NCI-H1930 (cell line): ENCODE data around the gene DCAF10.
A peak's percentile ranks its signal among the peaks of the same experiment; 100 is the strongest.
"Not testable (repeated sequence)": the region's sequence is repeated elsewhere in the genome, so short reads cannot be mapped to it uniquely, and the experiment has no call there.

Experiments
- DNase-seq, 2 experiments: peaks; one replicate each; lab custom pipeline; 2025; lab: John Stamatoyannopoulos, UW

Gene DCAF10

DNA sequence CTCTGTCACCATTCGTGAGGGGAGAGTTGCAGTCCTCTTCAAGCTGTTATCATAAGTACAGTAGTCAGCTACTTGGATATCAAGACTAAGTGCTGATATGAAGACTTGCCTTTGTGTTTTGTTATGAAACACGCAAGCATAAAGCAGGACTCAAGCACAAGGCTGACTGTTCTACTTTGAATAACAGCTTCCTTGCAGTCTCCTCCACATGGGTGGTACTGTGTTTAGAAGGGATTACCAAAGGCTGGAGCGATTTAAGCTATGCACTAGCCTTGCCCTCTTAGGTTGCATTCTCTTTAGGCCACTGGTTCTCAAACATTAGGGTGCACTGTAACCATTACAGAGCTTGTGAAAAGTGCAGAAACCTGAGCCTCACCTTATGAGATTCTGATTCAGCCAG lies 61.9 kb downstream of the DCAF10 start:
- DNase-seq, result no peak

DNA sequence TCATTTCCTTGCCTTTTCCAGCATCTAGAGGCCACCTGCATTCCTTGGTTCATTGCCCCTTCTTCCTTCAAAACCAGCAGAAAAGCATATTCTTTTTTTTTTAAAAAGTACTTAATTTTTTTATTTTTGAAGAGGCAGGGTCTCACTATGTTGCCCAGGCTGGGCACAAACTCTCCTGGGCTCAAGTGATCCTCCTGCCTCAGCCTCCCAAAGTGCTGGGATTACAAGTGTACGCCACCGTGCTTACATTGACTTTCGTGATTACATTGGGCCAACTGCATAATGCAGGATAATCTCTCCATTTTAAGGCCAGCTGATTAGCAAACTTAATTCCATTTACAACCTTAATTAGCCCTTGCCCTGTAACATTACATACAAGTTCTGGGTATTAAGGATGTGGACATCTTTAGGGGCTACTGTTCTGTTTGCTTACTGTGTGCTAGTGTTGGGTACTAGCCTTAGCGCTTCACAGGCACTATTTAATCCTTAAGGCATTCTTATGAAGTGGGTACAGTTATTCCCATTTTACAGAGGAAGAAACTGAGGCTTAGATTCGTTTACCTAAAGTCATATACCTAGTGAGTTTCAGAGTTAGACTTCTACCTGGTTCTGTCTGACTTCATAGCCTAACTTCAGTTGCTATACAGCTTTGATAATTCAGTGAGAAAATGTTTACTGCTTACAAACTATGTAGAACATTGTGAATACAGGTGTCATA lies 69.6 kb downstream of the DCAF10 start:
- DNase-seq, result no peak

DNA sequence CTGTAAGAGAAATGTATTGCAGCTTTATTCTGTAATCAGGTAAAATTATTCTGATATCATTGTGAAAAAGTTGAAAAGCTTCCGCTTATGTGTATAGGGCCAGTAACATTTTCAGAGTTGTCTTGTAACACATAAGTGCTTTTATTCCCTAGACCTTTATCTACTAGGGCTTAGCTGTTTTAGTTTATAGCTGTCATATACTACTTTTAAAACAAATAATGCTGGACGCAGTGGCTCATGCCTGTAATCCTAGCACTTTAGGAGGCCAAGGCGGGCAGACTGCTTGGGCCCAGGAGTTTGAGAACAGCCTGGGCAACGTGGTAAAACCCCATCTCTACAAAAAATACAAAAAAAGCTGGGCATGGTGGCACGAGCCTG lies 70.2 kb downstream of the DCAF10 start:
- no peak for DNase-seq

DNA sequence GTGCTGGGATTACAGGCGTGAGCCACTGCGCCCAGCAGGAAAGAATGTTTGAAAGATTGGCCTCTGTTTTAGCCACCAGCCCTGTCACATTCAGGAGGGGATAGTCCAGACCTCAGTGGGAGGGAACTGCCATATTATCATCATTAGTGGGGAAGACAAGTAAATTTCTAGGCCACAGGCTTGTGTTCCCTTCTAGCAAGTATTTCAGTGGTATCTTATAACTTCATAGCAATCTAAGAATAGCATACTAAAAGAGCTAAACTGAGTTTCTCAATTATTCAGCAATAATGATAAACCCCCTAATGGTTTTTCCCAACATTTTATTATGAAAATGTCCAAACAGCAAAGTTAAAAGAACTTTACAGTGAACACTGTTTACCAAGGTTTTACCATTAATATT lies 73.4 kb downstream of the DCAF10 start:
- DNase-seq, result no peak

DNA sequence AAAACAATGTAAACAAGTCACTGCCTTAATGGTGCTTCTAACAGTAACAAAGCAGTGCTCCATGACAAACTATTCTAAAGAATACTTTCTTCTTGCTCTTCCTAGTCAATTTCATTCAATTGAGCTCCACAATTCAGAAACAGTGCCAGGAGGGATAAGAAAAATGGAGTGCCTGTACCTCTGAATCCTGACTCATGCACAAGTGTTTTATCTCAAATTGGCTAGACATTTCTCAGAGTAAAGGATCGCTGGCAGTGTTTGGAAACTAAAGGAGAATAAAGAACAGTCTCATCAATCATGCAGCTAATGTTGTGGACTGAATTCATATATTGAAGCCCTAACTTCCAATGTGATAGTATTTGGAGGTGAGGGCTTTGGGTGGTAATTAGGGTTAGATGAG lies 75.8 kb downstream of the DCAF10 start:
- no peak for DNase-seq

DNA sequence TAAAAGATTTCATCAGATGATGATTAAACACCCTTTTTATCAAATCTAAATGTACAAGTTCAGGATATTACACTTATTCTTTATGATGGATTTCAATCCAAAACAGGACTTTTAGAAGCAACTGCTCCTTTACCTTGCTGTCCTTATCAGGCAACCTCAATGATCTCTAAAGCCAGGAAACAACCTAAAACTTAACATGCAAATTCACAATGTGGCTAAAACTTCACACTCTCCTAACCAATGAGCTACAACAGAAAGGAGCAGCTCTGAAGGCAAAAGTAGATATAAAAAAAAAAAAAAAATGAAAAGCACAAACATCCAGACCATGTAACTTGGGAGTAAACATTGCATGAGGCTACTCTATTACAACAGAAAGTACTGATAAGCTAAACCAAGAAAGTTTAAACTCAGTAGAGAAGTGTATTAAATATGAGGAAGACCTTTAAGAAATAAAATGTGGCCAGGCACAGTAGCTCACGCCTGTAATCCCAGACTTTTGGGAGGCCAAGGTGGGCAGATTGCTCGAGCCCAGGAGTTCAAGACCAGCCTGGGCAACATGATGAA lies 80.4 kb downstream of the DCAF10 start:
- no peak for DNase-seq

DNA sequence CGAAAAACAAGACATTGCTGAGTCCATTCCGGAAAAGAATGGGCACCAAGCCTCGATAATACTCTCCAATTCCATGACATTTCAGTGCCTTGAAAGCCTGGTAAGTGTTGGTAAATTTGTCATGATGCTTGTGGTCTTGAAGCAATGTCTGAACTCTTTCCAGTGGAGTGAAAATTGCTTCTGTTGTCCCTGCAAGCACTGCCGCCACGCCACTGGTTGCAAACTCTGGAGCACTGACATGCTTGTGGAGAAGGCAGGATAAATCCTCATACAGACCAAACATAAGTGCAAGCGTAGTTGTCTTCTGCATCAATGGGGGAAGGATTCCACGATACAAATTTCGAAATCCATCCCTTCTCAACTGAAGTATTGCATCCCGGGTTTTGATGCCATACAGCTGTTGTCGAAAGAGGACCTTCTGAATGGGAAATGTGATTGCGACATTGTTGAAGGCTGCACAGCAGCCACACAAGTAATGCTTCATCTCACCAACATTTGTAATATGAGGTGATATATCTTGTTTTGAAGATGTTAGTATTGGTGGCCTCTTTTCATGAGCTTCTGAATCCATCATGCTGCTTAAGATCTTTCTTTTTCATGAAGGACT lies 87.5 kb downstream of the DCAF10 start:
- DNase-seq, result not testable (repeated sequence)

DNA sequence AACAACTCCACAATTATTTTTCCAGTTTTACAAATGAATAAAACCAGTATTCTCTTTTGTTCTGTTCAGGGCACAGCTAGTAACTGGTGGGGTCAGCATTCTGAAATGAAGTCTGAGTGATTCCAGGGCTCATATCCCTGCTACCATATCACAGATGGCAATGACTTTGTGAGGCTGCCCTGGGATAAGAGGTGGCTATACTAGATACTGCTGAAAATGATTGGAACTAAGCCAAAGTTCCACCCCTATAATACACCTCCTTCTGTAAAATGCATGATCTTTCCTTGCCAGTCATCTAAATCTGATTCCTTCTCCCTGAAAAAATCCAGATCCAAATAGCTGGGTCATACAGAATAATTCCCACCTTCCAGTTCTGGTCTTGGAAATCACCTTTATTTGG lies 88.9 kb downstream of the DCAF10 start:
- DNase-seq, result no peak

DNA sequence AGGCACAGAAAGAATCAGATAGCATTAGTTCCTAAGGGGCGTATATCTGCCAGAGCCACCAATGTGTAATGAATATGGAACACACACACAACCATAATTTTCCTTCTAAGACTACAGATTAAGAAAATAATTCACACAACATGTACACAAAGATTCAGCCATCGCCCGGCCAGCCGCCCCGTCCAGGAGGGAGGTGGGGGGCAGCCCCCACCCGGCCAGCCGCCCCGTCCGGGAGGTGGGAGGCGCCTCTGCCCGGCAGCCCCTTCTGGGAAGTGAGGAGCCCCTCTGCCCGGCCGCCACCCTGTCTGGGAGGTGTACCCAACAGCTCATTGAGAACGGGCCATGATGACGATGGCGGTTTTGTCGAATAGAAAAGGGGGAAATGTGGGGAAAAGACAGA lies 90.4 kb downstream of the DCAF10 start:
- DNase-seq, result not testable (repeated sequence)

DNA sequence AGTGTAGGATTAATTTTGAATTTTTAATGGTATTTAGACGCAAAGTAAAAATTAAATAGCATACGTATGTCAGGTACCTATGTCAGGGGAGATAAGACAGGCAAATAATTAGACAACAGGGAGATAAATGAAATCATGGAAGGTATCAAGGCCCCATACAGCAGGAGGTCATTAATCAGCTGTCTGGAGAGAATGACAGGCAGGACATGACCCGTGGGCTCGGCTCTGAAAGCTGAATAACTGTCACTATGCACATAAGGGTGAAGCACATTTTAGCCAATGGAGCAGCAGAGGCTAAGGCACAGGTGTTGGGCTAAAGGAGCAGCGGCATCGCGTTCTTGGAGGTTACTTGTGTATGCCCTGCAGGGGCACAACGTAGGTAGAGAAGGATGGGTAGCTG lies 91.5 kb downstream of the DCAF10 start:
- no peak for DNase-seq

DNA sequence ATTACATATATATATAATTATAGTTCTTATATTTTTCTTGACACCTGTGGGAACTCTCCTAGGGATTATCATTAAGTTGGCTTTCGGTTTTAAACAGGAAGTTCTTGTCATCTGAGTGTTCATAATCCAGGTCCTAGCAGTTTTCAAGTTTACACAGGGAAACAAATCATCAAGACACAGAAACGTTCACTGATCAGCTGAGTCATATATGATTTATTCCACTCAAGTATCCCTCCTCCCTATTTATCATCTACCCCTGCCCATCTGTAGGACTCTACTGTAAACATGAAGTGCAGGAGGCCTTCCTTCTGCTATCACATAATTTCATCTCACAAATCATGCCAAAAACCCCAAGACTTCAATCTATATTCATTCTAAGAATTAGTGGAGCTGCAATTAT lies 97.1 kb downstream of the DCAF10 start:
- no peak for DNase-seq

DNA sequence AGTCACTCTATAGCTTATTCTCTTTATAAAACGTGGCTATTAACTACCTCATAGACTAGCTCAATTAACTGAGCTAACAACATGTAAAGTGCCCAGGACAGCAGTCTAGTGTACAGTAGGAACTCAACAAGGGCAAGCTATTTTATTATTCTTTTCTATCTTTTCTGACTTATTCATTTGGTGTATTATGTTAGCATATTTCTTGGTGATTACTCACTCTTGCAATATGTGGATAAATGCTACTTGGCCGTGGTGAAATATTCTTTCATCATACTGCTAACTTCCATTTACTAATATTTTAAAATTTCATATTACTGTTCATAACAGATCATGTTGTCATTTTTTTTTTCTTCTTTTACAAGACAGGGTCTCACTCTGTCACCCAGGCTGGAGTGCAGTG lies 98.4 kb downstream of the DCAF10 start:
- no peak for DNase-seq

DNA sequence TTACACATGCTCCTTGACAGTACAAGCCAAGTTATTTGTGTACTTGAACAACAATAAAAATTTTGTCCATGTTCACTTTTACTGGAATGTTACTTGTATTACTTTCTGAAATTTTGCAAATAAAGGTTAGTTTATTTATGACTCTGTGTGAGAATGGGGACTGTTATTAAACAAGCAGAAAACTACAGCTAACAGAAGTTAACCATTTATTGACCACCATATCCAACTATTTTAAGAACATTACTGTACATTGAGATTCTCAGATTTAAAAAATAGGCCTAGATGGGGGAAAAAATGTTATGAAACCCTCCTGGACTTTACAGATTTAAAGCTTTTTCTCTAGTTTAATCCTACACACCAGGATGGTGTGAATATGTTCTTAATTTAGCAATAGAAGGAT lies 101.5 kb downstream of the DCAF10 start:
- no peak for DNase-seq

DNA sequence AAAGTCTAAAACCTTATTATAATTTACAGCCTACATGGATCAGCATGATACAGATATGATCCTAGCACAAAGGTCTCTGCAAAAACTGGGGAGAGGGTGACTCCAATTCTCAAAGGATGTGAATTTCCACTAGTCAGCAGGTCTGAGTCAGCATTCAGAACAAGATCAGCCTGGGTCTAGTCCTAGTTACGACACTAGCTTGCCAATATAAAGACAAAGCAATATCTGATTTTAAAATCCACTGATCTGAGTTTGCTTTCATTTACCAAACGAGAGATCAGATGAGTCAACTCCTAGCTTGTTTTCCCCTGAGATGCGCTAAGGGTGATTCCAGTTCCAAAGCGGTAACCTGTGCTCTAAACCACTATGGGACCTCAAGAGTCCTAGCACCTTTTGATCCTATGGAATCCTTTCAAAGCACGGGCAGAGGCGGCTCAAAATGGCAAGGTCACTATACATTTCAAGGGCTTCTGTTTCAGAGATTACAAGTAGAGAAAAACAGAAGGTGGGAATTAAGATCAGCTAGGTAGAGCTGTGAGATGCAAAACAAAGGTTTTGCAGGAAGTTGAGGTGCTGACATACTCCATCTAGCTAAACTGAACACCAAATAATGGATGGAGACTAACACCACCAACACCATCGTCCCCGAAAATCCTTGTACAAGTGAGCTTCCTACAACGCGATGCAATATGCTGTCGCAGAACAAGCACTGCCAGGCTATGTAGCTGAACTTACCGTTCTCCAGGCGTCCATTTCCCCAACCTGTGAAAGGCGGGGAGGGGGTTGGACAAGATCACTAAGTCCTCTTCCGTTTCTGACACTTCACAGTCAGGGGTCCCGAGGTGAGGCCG lies 102.4 kb downstream of the DCAF10 start:
- no peak for DNase-seq

DNA sequence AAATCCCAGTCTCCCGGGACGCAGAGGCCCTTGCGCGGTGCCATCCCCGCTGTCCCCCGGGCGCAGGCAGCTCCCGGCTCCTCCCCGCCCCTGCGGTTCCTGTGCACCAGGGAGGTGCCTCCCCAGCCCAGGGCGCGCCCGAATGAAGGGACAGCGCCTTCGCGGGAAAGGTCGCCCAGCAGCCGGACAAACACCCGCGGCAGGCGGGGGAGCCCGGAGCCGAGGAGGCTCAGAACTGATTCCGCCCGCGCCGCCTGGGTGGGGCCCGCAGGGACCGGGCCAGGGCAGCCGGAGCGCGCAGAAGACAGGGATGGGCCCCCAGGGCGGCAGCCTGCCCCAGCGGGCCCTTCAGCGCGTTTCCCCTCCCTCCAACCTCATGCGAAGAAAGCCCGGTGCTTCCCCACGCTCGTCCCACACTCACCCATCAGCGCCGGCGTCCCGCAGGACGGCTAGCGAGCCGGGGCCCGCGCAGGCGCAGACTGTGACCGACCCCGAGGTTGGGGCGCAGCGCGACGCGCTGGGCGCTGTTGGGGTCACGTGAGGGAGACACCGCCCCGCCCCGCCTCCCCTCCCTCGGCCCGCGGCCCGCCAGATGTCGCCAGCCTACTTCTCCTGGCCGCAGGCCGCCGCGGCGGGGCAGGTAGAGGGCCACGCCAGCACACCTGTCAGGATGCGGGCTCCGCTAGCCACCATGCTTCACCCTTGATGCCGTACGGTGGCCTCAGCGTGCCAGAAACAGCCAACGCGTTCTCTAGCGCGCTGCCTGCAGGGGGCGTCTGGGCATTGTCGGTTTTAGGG lies 103.2 kb downstream of the DCAF10 start, which contains the start of gene SLC25A51:
SLC25A51 (minus strand) TSS at position 481 of the 798 bp plus-strand sequence. CDS start 15,577 bp downstream, outside the sequence.
- DNase-seq, result peak; percentile 91 to 99

DNA sequence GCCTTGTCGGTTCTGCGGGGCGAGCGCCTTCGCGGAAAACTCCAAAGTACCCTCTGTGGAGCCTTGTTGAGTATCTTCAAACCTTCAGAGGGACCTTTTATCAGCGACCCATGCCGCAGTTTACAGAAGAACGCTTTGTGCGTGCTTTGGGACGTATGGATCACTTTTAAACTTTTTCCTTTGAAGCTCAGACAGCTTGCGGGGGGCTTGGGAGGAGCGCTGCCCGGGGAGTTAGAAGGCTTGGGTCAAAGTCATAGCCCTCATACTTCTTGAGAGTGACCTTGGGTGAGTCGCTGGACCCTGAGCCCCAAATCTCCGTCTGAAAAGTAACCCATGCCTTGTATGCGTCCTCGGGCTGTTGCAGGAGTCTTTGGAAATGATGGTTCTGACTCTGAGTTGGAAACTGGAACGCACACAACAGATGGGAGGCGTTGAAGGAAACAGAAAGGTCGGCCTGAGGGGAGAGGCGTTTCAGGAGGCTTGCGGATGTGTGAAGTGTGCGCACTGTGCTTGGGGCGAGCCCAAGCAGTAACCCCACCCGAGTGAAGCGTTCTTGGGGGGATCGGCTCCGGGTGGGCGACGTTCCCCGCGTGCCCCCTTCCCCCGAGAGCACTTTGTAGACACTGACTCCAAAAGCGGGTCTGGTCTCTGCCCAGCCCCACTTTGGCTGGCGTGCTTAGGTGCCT lies 104.0 kb downstream of the DCAF10 start:
- DNase-seq, result no peak

DNA sequence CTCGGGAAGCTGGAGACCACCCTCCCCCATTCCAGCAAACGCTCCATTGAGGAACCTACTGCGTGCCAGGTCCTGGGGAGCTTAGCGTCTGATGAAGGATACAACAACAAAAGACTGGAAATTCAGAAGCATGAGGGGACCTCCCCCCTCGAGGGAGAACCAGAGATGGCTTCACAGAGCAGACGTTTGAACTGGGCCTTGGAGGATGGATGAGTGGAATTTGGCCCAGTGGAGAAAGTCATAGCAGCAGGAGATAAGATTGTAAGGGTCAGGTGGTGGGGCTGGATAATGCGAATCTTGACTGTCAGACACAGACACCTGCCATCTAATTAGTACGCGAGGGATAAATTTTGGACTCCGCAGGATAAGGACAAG lies 104.5 kb downstream of the DCAF10 start:
- DNase-seq, result no peak

DNA sequence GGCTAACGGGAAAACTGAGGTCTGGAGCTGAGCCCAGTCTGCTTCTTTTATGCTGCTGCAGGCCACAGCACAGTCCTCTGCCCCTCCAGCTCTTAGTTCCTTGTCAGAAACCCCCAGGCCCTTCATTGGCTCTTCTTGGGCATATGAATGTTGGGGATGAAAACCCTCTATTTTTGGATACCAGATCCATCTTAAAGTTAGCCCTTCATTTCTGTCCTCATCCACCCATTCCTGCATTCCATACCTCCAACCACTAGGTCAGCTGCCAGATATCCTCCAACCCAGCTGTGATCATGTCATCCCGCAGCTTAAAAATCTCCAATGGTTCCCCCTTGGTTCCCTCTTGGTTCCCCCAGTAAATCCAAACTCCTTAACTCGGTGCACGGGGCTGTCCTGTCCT lies 105.2 kb downstream of the DCAF10 start:
- DNase-seq, result no peak

DNA sequence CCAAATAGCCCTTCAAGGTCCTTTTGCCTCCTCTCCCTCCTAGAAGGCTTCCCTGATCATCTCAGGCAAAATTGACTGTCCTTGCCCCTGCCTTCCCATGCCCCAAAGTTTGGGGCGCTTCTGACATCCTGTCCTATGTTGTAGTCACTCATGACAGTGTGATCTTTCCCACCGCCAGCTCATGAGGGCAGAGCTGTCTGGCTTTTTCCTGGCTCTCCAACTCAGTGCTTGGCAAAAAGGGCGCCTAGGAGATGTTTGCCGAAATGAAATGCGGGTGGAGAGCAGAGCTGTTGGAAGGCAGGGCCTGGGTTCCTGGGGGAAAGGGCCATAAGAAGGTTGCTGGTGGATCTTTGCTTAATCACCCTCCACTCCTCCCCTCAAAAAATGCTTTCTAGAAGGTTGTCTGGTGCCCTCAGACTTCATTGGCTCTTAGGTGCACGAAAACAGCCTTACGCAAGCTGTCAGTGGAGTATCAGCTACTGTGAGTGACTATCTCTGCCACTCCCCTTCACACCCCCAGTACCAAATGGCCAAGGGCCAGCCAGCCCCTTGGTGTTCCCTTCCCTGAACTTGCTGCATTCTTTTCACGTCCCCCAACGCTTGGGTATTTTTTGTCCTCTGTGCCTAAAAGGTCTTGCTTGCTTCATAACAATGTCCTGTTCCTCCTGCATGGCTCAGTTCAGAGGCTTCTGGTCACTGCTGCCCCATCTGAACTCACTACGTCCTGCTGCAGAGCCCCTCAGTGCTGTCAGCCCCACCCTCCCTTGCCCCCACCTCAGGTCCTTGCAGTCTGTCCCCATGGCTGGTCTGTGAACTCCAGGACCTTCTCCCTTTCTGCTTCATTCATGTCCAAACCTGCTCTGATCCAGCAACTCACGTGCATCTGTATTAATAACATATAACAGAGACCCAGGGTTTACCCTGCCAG lies 106.0 kb downstream of the DCAF10 start:
- DNase-seq, result no peak

DNA sequence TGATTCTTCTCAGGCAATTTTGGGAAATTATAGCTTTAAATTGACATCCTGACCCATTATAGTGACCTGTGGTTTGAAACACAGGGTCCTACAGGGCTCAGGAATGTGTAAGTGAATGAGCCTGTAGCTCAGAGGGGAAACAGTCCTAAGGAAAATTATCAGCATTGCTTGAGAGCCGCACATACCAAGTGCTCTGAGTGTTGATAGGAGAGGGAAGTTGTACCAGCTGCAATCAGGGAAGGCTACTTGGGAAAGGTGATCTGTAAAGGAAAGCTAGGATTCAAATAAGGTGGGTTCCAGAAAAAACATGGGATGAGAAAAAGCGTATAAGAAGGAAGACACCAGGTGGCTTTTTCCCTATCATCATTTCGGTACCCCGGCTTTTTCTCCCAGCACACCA lies 107.7 kb downstream of the DCAF10 start:
- DNase-seq, result no peak
